GM19240 (cell line): ENCODE measurements around the gene OOEP.

Experiments used
- DNase-seq: peaks from one replicate; pipeline ENCODE4 v3.0.0; 2011; ENCODE audit warnings: low spot score; ENCODE audit not compliant: insufficient read length

Gene OOEP

DNA sequence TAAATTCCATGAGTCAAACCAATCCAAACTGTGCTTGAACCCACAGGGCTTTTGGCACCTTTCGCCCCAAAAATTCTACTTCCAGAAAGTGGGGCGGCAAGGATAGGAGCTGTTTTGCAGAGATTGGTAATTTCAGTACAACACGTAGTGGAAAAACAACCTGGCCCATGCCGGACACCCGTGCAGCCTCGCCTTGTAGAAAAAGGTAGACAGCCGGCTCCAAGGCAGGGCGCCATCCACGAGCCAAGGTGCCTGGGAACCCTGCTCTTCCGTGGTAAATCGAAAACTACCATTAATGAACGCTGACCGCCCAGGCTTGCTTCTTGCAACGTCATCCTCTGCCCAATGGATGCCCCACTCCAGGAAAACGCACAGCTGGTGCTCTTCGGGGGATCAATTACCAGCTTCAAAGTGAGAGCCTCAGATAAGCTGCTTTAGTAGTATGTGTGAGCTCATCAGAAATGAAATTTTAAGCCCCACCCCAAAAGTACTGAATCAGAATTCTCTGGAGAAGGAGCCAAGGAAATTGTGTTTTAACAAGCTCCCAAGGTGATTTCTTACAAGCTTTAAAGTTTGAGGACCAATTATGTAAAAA lies 1.8 kb downstream of the OOEP start:
- DNase-seq, result no peak

DNA sequence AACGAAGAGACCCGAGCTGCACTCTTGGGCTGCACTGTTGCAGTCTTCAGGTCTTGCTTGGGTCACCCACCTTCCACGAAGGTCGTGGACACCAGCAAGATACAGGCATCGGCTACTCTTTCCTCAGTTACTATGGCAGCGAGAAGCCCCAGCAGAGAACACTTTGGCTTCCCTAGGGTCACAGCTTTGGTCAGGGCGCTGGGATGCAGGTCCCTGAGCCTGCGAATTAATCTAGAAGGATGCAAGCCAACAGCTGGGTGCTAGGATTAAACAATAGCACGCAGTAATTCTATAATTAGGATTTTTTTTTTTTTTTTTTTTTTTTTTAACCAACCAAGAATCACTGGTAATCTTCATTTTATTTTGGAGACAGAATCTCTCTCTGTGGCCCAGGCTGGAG lies 5.1 kb downstream of the OOEP start:
- DNase-seq, result no peak

DNA sequence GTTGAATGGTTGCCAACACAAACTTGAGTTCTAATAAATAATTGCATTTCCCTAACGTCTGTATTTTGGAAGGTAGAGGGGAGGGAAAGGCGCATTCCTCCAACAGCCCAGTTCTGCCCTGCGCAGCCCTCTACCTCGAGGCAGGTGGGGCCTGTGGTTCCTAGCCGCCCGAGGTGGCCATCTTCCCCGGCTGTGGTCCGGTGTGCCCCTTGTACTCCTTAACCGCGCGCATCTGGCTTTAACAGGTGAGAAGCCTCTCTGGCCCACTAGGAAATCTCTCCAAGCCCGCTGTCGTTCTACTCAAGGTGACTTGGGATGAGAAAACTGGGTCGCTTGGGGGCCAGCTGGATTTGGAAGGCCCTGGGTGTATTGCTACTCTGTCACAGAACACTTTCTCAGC lies 5.6 kb downstream of the OOEP start:
- no peak for DNase-seq

- no peak for DNase-seq
These were observed 6.2 kb downstream of the OOEP start for GRCh38 chr6:73363537-73363875.

DNA sequence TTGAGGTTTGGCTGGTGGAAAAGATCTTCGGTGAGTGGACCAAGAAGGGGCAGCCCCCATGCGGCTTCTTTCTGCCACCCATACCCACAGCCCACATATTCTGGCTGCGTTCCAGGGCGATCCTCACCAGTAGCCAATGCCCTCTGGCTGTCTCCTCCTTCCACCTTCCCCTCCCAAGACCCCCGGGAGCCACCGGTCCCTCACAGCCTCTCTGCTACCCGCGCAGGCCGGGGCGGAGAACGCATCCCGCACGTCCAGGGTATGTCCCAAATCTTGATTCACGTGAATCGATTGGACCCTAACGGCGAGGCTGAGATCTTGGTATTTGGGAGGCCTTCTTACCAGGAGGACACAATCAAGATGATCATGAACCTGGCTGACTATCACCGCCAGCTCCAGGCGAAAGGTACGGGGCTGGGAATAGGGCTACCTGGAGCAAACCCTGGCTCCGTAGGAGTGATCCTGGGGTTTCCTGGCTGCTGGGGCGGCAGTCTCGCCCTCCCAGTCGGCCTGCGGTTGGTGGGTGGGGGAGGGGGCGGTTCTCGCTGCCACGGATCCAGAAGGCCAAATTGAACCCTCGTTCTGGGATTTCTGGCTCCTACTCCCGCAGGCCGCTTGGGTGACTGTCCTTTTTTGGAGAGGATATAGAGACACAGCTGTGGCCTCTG lies 6.7 kb downstream of the OOEP start:
- DNase-seq, result no peak

DNA sequence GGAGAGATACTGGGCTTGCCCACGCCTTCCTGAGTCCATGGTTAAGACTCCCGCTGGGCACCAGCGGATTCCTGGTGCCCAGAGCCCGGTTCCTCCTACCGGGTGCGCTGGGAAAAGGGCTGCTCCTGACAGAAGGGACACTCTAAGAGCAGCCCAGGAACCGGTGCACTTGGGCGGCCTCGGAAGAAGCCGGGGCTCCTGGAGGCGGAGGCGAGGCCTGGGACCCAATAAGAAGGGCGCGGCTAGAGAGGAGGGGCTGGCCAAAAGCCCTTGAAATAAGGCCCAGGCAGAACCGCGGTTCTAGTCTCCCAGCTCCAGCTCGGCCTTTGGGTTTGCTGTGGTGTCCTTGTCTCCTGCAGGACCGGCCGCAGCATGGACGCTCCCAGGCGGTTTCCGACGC lies 7.3 kb downstream of the OOEP start, which contains the start of gene KHDC3L:
Gene KHDC3L (plus strand): TSS at position 301 of the 400 bp plus-strand sequence. CDS start 72 bp downstream, at position 373.
- DNase-seq, result no peak

- DNase-seq, result no peak
These were observed 15.8 kb downstream of the OOEP start, which contains the start of gene DPPA5 for GRCh38 chr6:73353636-73354593. Gene DPPA5, minus strand, starts transcription at chr6:73354276. Its CDS starts 51 bp downstream, at chr6:73354225.

GRCh38 chr6:73349311-73349710 lies 20.4 kb downstream of the OOEP start:
- DNase-seq, result no peak

DNA sequence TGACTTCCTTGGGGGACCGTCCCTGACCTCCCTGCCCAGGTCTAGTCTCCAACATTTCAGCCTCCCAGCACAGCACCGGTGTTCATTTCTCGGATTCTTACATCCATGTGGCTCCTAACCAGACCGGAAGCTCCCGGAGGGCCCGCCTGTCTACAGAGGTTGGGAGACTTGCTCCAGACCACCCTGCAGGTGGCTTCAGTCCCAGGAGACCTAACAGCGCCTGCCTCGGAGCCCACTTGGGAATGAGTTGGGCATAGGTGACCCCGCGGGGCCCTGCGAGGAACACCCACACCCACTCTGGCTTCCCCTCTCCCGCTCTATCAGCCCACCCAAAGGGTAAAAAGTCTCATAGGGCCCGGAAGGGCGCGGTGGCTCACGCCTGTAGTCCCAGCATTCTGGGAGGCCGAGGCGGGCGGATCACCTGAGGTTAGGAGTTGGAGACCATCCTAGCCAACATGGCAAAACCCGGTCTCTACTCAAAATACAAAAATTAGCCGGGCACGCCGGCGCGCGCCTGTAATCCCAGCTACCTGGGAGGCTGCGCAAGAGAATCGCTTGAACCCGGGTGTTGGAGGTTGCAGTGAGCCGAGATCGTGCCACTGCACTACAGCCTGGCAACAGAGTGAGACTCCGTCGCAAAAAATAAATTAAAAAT lies 21.0 kb downstream of the OOEP start:
- DNase-seq, result no peak

GRCh38 chr6:73343164-73343563 lies 26.5 kb downstream of the OOEP start:
- DNase-seq, result no peak

DNA sequence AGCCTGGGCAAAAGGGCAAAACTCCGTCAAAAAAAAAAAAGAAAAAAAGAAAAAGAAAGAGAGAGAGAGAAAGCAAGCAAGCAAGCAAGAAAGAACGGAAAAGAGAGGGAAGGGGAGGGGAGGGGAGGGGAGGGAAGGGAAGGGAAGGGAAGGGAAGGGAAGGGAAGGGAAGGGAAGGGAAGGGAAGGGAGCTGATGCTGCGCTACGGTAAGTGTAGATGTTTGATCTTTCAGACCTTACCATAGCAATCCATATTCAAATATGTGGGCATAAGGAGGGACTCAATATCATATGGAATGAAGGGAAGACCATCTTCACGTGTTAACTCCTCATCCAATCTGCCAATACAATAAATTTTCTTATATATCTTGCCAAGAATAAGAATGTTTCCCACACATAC lies 27.5 kb downstream of the OOEP start:
- no peak for DNase-seq

DNA sequence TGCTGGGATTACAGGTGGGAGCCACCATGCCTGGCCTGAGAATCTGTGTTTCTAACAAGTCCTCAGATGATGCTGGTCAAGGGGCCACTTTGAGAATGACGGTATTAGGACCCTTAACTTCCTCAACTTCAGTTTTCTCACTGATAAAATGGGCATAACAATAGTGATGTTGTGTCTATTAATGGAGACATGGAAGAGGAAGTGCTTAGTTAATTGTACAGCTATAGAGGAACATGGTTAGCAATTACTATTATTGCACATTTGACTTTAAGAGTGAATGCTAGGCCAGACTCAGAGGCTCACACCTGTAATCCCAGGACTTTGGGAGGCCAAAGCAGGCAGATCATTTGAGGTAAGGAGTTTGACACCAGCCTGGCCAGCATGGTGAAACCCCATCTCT lies 28.4 kb downstream of the OOEP start:
- DNase-seq, result no peak

DNA sequence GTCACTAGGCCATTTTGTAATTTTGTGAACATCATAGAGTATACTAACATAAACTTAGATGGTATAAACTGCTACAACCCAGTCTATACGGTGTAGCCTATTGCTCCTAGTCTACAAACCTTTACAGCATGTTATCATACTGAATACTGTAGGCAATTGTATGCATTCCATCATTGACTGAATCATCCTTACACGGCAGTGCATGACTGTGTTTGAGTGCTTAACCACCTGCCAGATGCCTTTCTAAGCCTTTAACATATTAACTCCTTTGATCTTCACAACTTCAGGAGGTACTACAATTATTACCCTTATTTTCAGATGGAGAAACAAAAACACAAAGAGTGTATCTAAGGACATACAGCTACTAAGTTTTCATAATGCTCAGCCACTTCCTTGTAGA lies 29.6 kb downstream of the OOEP start:
- no peak for DNase-seq

GRCh38 chr6:73339340-73339739 lies 30.4 kb downstream of the OOEP start:
- no peak for DNase-seq

DNA sequence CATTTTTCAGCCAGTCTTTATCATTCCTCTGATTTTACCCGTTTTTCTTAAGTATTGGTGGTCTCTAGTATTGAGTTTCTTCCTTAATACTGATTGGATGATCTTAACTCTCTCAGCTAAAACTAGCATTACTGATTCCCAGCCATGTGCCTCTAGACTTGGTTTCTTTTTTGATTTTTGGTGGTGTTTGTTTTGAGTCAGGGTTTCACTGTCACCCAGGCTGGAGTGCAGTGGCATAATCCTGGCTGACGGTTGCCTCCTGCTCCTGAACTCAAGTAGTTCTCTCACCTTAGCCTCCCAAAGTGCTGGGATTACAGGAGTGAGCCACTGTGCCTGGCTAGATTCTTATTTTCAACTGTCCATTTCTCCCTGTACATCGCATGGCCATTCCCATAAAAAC lies 40.5 kb downstream of the OOEP start:
- DNase-seq, result no peak

GRCh38 chr6:73328790-73329189 lies 40.9 kb downstream of the OOEP start:
- no peak for DNase-seq

DNA sequence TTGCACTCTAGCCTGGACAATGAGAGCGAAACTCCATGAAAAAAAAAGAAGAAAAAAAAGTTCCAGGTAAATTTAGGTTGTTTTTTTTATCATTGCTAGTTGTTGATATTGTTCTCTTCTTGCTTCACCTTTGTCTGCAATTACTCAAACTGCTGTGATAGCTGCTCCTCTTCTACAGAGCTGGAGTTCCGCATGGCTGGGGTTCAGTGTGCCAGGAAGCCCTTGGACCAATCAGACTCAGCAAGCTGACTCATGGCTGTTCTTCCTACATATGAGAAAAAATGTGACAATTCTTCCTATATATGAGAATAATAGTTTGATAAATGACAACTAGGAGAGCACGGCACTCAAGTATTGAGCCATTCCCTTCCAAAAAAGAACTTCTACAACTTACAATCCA lies 44.0 kb downstream of the OOEP start:
- no peak for DNase-seq

DNA sequence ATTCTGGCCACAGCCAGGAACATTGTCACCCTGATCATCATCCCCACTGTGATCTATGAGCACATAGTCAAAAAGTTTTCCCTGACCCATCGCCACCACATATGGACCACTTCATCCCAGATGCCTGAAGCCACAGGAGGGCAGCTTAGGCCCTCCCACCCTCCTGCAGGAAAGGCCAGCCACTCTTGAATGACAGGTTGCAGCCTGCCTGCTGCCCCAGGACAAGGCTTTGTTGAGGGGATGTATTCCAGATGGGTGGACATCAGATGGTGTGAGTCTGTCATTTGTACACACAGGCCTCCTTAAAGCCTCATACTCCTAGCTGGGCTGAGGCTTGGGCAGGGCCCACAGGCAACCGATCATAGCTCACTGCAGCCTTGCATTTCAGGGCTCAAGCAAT lies 46.4 kb downstream of the OOEP start:
- no peak for DNase-seq
